GM10248 (cell line): Measurements from ENCODE around the gene SECISBP2.

ENCODE experiments used
- CTCF ChIA-PET: fragments of 300-600 bp; sonication (Branson Sonifier 250); formaldehyde crosslinking; extraction: SDS; loops from one replicate; lab custom pipeline; 2021; ENCODE audit warnings: antibody characterized with exemption; lab: Yijun Ruan, JAX
- POLR2A ChIA-PET: fragments of 350-650 bp; sonication (Branson Sonifier 250); formaldehyde crosslinking; extraction: SDS; loops from one replicate; lab custom pipeline; 2020; ENCODE audit warnings: antibody characterized with exemption; lab: Yijun Ruan, JAX
- DNase-seq: peaks from one replicate; pipeline ENCODE4 v3.0.0; 2012; ENCODE audit errors: extremely low spot score
- CTCF ChIP-seq: IDR thresholded peaks from 2 replicates; pipeline ENCODE4 v1.5.1; 2012; ENCODE audit warnings: mild to moderate bottlenecking, low read depth; ENCODE audit errors: extremely low read depth, missing control alignments, control extremely low read depth

SECISBP2 gene

DNA sequence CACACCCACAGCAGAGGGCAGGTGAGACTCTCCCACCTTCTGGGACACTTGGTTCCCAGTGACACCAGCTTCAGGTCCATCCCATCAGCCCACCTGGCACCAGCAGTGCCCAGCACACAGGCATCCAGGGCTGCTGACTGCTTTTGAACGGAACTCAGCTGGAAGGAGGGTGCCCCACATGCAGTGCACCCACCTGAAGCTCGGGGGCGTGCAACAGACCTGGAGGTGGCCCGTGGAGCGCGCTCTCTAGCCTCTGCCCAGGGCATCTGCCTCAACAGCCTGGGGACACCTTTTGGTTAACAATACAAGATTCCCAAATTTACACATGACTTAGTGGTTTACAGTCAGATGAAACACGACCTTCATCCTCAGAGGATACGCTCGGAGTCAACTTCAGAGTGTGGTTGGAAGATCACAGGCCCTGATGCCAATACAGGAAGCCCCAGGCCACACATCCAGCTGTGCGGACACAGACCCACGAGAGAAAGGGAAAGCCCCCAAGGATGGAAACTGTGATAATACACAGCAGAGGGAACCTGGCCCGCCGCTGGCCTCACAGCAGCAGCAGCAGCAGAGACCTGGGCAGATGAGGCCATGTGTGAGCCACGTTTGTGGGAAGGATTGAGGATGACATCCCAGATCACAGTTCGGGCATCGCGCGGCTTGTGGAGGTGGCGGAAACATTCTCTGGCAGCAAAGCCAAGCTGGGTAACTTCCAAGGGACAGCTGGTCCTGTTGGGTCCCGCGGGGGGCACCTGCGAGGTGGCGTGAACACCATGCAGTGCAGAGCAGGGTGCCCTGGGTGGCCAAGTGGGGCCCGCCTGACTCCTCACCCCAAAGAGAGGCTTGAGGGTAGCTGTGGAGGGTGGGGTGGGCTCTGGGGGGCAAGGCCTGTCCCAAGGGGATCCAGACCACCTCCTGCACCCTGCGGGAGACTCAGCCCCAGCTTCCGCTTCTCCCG lies 64.0 kb downstream of the SECISBP2 start:
- ChIA-PET POLR2A (no interaction called here), CTCF (interaction anchor here (0.9 to 1.6 kb wide), 4 partner anchors 10 to 167 kb away, joined by 3 to 9 read pairs (median 4); no protein-coding TSS in a partner anchor)
- DNase-seq, result no peak
- no peak for TF ChIP-seq CTCF

DNA sequence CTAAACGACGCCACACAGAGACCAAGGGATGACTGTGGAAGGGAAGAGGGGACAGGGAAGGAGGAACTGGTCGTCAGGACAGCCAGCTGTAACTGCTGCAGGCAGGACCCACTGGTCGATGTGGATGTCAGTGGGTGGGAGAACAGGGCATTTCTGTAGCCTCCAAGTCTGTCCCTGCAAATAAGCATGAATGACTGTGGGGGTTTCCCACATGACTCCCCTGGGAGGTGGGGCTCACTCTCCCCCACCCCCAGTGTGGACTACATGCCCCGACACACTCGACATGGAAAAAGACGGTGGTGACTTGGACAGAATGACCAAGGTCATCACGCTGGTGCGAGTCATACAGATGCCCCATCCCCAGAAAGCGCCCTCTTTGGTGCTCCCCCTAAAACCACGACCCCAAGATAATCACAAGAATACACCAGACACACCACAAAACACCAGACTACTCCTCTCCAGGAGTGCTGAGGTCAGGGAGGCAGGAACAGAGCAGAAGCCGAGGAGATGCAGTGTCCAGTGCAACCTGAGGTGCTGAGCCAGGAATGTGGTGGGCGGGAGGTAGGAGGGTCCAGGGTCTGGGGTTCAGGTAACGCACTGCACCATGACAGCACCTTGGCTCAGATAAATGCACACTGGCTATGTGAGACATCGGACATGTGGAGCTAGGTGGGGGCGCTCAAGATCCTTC lies 64.9 kb downstream of the SECISBP2 start:
- no peak for DNase-seq
- TF ChIP-seq CTCF, result no peak
- ChIA-PET CTCF (interaction anchor here (0.9 to 1.6 kb wide), 6 partner anchors 8 to 166 kb away, joined by 3 to 9 read pairs (median 4); no protein-coding TSS in a partner anchor), POLR2A (no interaction called here)

- DNase-seq, result no peak
- ChIA-PET CTCF (interaction anchor here (0.9 to 1.2 kb wide), 3 partner anchors 9 to 165 kb away, joined by 3 to 5 read pairs (median 3); no protein-coding TSS in a partner anchor), POLR2A (no interaction called here)
- no peak for TF ChIP-seq CTCF
These were observed 65.5 kb downstream of the SECISBP2 start for GRCh38 chr9:89383721-89384300.

- CTCF ChIA-PET, result no interaction called here
- no peak for DNase-seq
- POLR2A ChIA-PET, result no interaction called here
- no peak for TF ChIP-seq CTCF
These were observed 66.5 kb downstream of the SECISBP2 start for GRCh38 chr9:89384783-89385182.

DNA sequence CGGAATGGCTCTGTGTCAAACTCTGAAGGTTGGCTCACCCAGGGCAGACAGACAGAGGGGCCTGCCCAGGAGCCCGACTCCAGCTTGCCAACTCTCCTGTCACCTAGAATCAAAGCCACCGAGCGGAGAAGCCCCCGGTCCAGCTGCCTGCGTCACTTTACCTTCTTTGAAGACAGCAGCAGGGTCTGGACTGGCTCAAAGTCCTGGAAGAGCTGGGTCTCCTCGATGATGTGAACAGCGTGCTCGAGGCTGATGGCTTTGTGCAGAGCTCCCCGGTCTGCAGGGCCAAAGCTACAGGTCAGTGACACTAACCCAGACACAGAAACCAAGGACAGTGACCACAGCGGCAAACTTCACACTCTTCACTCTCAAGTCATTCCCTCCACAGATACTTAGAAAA lies 67.9 kb downstream of the SECISBP2 start:
- TF ChIP-seq CTCF, result no peak
- ChIA-PET CTCF (interaction anchor here (0.9 to 1.3 kb wide), 2 partner anchors 11 to 19 kb away, joined by 3 to 4 read pairs; no protein-coding TSS in a partner anchor), POLR2A (no interaction called here)
- DNase-seq, result no peak

DNA sequence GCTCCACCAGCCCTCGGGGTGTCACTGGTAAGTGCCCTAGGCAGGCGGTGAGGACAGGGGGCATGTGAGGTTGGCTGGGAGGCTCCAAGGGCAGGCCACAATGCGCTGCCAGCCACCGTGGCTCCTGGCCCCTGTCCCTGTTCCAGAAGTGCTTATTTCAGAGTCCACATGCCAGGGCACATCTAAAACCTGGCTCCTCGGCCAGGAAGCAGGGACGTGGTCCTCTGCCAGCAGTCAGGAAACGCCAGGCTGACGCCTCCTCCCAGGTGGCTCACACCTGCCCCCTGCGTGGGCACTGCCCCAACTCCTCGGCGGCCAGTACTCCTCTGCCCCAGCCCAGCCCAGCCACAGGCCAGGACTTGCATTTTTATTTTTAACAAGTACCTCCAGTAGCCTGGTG lies 68.5 kb downstream of the SECISBP2 start:
- no peak for TF ChIP-seq CTCF
- DNase-seq, result no peak
- ChIA-PET POLR2A (no interaction called here), CTCF (no interaction called here)
